Activated T-helper 1 cell treated with Interleukin-2 at 50 U/mL for 16 hours (primary cell): ENCODE results near the gene GYS1.

Experiments used
- DNase-seq: peaks from one replicate; pipeline ENCODE4 v3.0.0-alpha.2; 2020; ENCODE audit warnings: low read depth

GYS1 gene

GRCh38 chr19:49017666-49018351 lies 24.7 kb upstream of the GYS1 start:
- peak; percentile 50 for DNase-seq

GRCh38 chr19:49017041-49017665 lies 24.0 kb upstream of the GYS1 start, which contains the start of gene LHB:
LHB (minus strand) TSS chr19:49017091; CDS start chr19:49017081, 10 bp downstream.
- no peak for DNase-seq

DNA sequence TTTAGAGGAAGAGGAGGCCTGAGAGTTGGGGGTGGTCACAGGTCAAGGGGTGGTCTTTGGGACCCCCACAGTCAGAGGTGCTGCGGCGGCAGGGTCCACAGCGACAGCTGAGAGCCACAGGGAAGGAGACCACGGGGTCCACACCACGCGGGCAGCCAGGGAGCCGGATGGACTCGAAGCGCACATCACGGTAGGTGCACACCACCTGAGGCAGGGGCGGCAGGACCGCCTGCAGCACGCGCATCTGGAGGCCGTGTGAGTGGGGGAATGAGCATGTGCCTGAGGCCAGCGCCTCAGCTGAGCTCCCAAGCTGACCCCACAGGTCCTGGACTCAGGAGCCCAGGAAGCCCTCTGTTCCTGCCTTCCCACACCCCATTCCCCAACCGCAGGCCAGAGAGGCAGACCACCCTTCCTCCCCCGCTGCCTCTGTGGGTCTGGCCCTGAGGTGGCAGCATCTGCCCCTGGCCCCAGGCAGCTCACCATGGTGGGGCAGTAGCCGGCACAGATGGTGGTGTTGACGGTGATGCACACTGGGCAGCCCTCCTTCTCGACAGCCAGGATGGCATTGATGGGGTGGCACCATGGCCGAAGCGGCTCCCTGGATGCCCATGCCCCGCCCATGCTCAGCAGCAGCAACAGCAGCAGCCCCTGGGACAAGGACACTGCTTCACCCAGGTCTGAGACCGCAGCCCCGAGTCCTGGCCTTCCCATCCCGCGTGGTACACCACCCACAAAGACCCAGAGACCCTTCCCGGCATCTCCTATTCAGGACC lies 23.1 kb upstream of the GYS1 start:
- DNase-seq = no peak

DNA sequence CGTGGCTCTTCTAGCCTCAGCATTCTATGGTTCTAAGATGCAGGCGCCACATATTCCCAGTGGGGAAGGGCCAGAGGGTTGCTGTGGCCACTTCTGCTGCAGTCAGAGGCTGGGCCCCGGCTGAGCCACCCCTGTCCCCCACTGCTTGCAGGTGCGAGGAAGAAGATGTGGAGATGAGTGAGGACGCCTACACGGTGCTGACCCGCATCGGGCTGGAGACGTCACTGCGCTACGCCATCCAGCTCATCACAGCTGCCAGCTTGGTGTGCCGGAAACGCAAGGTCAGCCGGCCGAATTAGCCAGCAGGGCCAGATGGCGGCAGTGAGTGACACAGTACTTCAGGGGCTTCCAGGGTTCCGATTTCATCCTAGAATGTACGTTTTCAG lies 21.8 kb upstream of the GYS1 start:
- DNase-seq = no peak

DNA sequence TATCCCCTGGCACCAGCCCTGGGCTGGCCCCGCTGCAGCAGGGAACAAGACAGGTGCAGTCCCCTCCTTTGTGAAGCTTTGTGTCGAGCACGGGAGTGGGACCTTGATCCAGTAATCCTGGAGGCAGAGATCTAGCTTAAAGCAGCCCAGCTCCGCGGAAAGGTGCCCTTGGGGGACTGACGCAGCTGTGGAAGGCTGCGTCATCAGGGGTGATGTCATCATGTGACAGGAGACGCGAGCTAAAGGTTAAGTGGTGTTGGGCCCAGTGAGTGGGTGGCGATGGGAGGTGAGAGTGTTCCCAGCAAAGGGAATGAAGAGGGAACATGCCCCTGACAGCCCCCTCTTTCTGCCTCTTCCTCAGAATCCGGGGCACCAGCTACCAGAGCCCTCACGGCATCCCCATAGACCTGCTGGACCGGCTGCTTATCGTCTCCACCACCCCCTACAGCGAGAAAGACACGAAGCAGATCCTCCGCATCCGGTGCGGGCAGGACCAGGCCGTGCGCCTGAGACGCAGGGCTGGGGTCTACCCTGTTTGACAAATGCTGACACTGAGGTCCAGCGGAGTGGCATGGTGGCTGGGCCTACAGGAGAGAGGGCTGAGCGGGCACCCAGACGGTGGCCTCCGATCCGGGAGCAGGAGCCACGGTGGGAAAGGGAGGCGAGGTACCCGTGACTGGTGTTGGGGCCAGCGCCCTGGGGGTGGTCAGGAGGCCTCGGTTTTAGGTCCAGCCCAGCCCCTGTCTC lies 21.2 kb upstream of the GYS1 start:
- DNase-seq = no peak

DNA sequence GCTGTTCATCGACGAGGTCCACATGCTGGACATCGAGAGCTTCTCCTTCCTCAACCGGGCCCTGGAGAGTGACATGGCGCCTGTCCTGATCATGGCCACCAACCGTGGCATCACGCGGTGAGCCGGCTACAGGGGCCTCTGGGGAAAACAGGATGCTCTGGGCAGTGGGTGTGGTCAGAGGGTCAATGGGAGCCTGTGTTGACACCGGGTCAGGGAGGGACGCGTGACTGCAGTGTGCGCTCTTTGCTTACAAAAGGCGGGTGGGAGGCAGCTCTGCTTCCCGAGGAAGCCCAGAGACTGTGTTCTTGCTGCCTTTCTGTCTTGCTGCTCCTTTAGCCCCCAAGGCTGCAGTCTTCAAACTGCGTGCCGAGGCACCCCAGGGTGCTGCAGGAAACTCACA lies 18.1 kb upstream of the GYS1 start:
- no peak for DNase-seq

- no peak for DNase-seq
Observed at GRCh38 chr19:49010453-49010852, 17.3 kb upstream of the GYS1 start.

DNA sequence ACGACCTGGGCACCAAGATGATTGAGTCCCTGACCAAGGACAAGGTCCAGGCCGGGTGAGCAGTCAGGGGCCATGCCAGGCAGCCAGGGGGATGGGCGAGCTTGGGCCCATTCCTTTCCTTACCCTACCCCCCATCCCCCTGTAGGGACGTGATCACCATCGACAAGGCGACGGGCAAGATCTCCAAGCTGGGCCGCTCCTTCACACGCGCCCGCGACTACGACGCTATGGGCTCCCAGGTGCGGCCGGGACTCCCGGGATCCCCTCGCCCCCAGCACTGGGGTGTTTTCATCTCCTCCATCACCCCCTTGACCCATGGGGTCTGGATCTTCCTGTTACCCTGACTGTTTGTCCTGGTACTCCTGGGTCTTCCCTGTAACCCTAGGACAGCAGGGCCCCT lies 16.7 kb upstream of the GYS1 start:
- no peak for DNase-seq

- no peak for DNase-seq
Observed at GRCh38 chr19:49006905-49007304, 13.8 kb upstream of the GYS1 start.

GRCh38 chr19:49004964-49005614 lies 12.0 kb upstream of the GYS1 start:
- DNase-seq = no peak

- DNase-seq = no peak
Observed at GRCh38 chr19:49004133-49004532, 11.0 kb upstream of the GYS1 start.

DNA sequence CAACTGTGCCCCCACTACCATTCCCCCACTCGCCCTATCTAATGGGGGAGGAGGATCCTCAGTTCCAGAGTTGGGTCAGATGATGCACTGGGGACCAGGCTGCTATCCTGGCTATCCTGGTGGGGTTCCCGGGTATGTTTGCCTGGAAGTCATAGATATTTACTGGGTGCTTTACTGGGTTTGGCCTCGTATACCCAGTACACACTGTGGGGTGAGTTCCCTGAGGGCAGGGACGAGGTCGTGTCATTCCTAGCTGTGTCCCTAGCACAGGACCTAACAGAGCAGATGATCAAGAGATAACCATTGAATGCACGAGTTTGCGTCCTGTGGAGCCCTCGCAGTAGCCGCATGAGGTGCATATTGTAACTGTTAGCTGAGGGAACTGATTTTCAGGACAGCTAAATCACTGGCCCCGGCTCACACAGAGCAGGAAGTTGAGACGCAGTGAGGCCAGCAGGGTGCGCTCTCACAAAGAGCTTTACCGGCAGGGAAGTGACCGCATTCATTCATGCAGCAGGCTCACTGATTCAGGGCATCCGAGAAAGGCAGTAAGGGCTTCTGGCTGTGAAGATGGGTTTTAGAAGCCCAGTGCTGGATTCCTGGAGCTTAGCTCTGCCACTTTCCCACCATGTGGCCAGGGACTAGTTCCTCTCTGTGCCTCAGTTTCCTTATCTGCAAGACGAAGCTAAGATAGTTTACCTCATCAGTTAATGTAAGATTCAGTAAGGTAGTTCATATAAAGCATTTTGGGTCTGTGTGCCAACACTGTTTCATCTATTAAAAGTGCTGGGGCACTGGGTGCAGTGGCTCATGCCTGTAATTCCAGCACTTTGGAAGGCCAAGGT lies 6.6 kb upstream of the GYS1 start:
- peak; percentile 59 for DNase-seq

DNA sequence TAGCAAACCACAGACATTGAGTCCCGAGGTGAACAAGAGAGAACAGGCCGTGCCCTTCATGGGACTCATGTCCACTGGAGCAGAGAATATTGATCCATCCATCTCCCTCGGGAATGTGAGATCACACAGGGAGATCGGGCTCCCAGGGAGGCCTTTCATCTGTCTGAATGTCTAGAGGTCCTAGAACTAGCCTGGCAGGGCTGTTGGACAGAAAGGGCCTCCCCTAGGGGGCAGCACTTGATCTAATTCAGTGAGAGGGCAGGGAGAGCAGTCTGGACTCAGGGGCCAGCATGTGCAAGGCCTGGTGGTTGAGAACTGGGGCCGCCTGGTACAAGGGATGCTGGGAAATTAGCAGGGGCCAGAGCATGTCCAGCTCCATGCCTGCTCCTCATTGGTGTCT lies 4.9 kb upstream of the GYS1 start:
- no peak for DNase-seq

- DNase-seq = no peak
Observed at GRCh38 chr19:48994035-48994386, 902 bp upstream of the GYS1 start.

GRCh38 chr19:48992581-48993174 lies 431 bp downstream of the GYS1 start:
- no peak for DNase-seq

GRCh38 chr19:48991873-48992580 lies 1.1 kb downstream of the GYS1 start:
- no peak for DNase-seq

- no peak for DNase-seq
Observed at GRCh38 chr19:48991011-48991609, 2.0 kb downstream of the GYS1 start.

- no peak for DNase-seq
Observed at GRCh38 chr19:48990400-48990799, 2.7 kb downstream of the GYS1 start.

GRCh38 chr19:48989701-48990291 lies 3.3 kb downstream of the GYS1 start:
- DNase-seq = no peak
